Thoracic aorta (tissue), 2 donors: ENCODE data around the gene PRODH. TPM values are rescaled to one million over a fixed set of nuclear protein-coding genes. Genes with fewer than 3 reads are reported as not detected.

Experiments used
- total RNA-seq, 2 donors: library from RNA; depleted of rRNA; stranded (reverse); fragments of >200 nt; gene quantifications; one replicate each; pipeline versions ENCODE4 v1.1.0 to v1.2.3, GENCODE V29; 2016

PRODH gene
- total RNA-seq, 2 donors from 2014 or later: 7.5 to 16.0 TPM

Other genes starting within 250 kb of the PRODH start
- gene DGCR6, start 30.0 kb downstream of the PRODH start, total RNA-seq: 1 to 10 TPM; 2.6 to 4.9 TPM
- gene DGCR2, start 186.1 kb upstream of the PRODH start, total RNA-seq: 100 to 1,000 TPM in 1 of 2 donors, 10 to 100 TPM in 1; 42.1 to 105 TPM
- not detected for gene TSSK2, start 195.0 kb upstream of the PRODH start, total RNA-seq
- gene ESS2, start 208.4 kb upstream of the PRODH start, total RNA-seq: 10 to 100 TPM; 19.0 to 30.7 TPM
- gene GSC2, start 214.0 kb upstream of the PRODH start, total RNA-seq: not detected
- gene SLC25A1, start 242.4 kb upstream of the PRODH start, total RNA-seq: 10 to 100 TPM; 26.2 to 65.1 TPM